AG09309 (cell line): Measurements from ENCODE around the gene RCAN3.
"Not testable (repeated sequence)": the region's sequence is repeated elsewhere in the genome, so short reads cannot be mapped to it uniquely, and the experiment has no call there.

Source experiments
- DNase-seq: peaks from one replicate; pipeline ENCODE4 v3.0.0-alpha.2; 2010; ENCODE audit warnings: low read depth
- H3K4me3 ChIP-seq: 2 replicates; pipeline ENCODE4 v1.5.1; 2011; ENCODE audit warnings: mild to moderate bottlenecking, low read depth, low read length, moderate library complexity; ENCODE audit not compliant: control insufficient read depth
- CTCF ChIP-seq: IDR thresholded peaks from 2 replicates; pipeline ENCODE4 v1.5.1; 2011; ENCODE audit warnings: mild to moderate bottlenecking, low read depth, low read length, inconsistent platforms; ENCODE audit not compliant: insufficient read depth, control insufficient read depth; ENCODE audit errors: missing control alignments

The RCAN3 gene

DNA sequence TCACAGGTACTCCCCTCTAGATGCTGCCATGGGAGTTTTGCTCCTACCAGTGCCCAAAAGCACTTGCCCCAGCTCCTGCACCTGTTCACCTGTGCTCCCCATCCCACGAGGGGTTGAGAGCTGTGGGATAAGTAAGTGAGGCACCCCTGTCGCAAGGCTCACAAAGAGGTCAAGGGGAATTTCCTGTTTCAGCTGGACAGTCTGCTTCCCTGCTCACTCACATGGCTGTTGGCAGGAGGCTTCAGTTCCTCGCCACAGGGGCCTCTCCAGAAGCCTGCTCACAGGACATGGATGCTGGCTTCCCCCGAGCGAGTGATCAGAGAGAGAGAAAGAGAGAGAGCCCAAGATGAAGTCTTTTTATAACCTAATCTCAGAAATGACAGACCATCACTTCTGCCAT lies 44.6 kb downstream of the RCAN3 start:
- H3K4me3 ChIP-seq = no peak overlapping the region
- no peak for TF ChIP-seq CTCF
- DNase-seq = no peak

DNA sequence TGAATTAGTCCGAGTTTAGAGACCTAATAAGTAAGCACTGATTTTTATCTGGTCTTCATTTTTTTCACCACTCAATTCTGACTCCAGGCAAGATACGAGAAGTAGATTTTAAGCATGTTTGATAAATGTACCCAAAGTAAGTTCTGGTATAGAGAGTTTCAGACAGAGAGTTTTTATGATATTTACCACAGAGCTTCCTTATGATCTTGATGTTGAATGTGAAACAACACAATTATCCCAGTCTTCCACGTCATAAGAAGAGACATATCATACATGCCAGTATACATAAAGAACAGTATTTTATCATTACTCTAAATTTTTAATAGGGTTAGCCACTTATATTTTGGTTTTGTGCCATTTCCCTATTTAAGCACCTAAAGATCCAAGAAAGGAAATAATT lies 45.4 kb downstream of the RCAN3 start:
- DNase-seq = no peak
- TF ChIP-seq CTCF = no peak
- no peak overlapping the region for H3K4me3 ChIP-seq

GRCh38 chr1:24549210-24549609 lies 46.6 kb downstream of the RCAN3 start:
- not testable (repeated sequence) for H3K4me3 ChIP-seq, DNase-seq

DNA sequence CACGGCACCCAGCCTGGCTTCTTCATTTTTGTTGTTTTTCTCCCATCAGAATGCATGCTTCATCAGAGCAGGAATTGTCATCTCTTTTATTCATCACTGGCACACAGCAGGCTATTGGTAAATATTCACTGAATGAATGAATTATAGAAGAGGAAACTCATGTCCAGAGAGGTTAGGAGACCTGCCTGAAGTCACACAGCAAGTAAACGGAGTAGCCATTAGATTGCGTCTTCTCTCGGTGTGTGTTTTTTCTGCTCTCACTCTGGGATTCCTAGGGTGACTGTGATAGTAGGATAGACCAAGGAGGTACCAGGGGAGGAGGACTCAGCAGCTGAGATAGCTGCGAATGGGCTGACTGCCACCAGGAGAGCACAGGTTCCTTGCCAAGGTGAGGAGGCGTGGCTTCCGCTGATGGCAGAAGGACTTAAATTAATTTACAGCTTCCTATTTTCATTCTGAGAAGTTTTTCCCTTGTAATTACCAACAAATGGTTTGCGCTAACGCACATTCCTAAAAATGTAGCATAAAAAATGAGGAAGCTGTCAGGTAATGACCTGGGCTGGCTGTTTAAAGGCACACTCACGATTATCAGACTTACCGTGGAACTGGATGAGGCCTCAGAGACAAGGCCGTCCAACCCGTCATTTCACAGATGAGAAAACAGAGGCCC lies 48.8 kb downstream of the RCAN3 start:
- TF ChIP-seq CTCF = no peak
- no peak overlapping the region for H3K4me3 ChIP-seq
- DNase-seq = no peak

DNA sequence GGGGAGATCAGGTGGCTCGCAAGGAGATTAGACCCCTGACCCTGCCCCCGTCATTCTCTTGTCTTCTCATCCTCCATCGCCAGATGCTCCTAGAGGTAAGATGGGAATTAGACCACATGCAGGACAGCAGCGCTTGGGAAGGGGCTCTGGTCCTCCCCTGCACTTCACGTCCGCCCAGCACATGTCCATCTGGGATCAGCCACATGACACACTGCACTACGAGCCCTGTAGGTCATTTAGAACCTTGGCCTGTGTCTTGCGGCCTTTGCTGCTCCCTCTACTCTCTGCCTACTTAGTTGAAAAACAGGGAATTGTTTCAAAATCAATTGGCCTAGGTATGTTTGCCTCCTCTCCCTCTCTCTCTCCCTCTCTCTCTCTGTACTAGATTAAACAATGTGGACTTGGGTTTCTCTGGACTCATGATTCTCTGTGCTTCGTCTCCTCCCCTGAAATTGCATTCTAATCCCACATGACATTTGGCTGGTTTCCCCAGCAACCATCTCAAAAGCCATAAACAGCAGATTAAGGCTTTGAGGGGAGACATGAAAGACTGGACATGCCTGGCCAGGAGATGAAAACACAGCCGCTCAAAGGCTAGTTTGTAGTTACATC lies 49.4 kb downstream of the RCAN3 start:
- H3K4me3 ChIP-seq = no peak overlapping the region
- TF ChIP-seq CTCF = no peak
- DNase-seq = no peak

GRCh38 chr1:24553931-24554330 lies 51.3 kb downstream of the RCAN3 start:
- no peak for DNase-seq

More at GRCh38 chr1:24553931-24554330, 51.3 kb downstream of the RCAN3 start:
- TF ChIP-seq CTCF = no peak
- no peak overlapping the region for H3K4me3 ChIP-seq
